8988T (cell line): Measurements from ENCODE around the gene PRR20E.
"Not testable (repeated sequence)": the region's sequence is repeated elsewhere in the genome, so short reads cannot be mapped to it uniquely, and the experiment has no call there.

Experiments used
- DNase-seq: peaks from one replicate; pipeline ENCODE4 v3.0.0; 2011

The PRR20E gene

GRCh38 chr13:57166897-57167296 is at the start of gene PRR20E:
Gene PRR20E (plus strand): TSS chr13:57167197. CDS start chr13:57167584, 387 bp downstream.
- DNase-seq, result not testable (repeated sequence)

- no peak for DNase-seq
Observed at GRCh38 chr13:57123681-57124080, 43.3 kb upstream of the PRR20E start.

GRCh38 chr13:57128909-57129308 is 38.1 kb upstream of the PRR20E start:
- no peak for DNase-seq

DNA sequence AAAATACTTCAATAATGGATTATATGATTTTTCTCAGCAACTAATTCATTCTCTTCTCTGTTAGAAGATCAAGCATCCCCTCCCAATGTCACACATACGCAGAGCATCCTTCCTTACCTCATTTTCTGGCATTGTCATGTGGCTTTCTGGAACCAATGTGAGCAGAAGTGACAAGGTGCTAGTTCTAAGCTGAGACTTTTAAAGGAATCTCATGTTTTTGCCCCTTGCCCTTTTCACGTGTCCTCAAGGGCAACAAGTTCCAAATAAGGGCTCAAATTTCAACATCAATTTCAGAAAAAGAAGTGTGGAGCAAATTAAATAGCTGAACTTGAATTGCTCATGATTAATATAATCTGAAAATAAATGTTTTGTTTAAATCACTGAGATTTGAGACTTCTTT is 30.9 kb upstream of the PRR20E start:
- DNase-seq, result no peak

DNA sequence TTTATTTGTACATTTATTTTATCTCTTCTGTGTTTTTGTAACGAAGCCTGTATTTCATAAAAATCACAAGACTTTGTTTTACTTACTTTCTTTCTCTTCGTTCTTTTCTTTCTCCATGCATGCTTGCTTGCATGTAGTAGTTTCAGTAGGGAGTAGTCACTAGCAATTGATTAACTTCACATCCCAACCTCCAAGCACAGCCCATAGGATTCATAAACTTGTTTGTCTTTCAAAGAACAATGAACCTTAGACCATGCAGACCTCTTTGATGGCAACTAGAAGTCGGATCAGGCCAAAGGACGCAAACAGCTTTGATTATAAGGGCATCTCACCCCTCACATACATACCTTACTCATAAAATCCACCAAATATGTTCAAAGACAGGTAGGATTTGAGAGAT is 29.4 kb upstream of the PRR20E start:
- DNase-seq, result no peak

- no peak for DNase-seq
Observed at GRCh38 chr13:57138988-57139387, 28.0 kb upstream of the PRR20E start.

DNA sequence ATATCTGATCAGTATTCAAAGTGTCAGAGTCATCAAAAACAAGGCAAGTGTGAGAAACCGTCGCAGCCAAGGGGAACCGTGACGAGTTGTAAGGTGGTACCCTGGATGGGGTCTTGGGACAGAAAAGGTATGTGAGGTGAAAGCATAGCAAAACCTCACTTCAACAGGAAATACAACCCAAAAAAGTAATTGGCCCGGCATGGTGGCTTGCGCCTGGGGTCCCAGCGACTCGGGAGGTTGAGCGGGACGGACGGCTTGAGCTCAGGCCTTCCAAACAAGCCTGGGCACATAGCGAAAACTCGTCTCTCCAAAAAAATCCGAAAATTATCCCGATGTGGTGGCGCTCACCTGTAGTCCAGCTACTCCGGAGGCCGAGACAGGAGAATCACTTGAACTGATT is 27.2 kb upstream of the PRR20E start:
- DNase-seq, result not testable (repeated sequence)

DNA sequence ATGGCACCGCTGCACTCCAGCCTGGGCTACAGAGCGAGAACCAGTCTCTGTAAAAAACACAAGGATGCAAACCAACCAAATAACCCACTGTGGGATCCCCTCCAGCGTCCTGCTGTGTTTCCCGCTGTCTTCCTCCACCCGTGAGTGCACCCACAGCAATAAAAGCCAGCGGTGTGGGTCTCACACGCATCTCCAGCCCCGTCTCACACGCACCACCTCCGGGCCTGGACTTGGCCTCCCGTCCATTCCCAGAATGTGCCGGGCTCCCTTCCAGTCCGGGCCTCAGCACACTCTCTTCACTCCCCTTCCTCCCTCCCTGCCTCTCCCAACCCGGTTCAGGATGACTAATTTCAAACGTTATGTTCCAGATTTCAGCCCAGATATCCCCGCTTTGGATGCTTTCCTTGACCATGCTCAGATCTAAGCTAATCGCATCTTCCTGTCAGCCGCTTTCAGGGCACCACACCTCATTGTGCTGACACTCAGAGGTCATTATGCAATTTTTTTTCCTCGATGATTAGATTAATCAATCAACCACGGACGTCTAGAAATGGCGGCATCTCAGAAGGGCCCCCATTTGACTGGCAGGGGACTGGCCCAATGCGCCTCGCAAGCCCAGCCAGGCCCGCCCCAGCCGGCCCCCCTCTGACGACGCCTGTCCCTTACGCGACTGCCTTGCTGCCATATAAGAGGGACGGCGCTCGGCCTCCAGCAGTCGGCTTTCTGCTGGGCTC is 26.6 kb upstream of the PRR20E start, which contains the start of gene PRR20A:
PRR20A (plus strand) TSS at position 684 of the 734 bp plus-strand sequence. CDS start 387 bp downstream, outside the sequence.
- not testable (repeated sequence) for DNase-seq

DNA sequence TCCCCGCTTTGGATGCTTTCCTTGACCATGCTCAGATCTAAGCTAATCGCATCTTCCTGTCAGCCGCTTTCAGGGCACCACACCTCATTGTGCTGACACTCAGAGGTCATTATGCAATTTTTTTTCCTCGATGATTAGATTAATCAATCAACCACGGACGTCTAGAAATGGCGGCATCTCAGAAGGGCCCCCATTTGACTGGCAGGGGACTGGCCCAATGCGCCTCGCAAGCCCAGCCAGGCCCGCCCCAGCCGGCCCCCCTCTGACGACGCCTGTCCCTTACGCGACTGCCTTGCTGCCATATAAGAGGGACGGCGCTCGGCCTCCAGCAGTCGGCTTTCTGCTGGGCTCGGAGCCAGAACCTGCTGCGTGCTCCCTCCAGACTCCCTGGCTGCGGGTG is 19.8 kb upstream of the PRR20E start, which contains the start of gene PRR20B:
PRR20B (plus strand) TSS at position 301 of the 400 bp plus-strand sequence. CDS start 387 bp downstream, outside the sequence.
- DNase-seq, result not testable (repeated sequence)

DNA sequence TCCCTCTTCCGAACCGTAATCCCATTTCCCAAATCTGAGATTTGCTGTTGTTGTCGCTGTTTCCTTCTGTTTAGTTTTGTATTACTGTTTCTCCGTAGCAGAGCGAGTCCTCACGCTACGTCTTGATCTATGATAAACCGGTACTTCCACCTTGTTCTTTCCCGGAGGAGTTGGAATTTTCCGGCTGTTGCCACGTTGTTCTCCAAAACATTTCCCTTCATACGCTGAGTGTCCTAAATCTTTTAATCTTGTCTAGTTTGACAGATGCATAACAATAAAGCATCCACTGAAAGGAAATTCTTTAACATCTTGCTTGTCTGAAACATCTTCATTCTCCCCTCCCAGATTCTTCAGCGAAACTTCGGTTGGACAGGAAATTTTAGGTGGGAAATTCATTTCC is 18.9 kb upstream of the PRR20E start:
- DNase-seq, result not testable (repeated sequence)

DNA sequence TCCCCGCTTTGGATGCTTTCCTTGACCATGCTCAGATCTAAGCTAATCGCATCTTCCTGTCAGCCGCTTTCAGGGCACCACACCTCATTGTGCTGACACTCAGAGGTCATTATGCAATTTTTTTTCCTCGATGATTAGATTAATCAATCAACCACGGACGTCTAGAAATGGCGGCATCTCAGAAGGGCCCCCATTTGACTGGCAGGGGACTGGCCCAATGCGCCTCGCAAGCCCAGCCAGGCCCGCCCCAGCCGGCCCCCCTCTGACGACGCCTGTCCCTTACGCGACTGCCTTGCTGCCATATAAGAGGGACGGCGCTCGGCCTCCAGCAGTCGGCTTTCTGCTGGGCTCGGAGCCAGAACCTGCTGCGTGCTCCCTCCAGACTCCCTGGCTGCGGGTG is 13.2 kb upstream of the PRR20E start, which contains the start of gene PRR20C:
PRR20C (plus strand) TSS at position 301 of the 400 bp plus-strand sequence. CDS start 387 bp downstream, outside the sequence.
- DNase-seq, result not testable (repeated sequence)

GRCh38 chr13:57160332-57160731 is 6.7 kb upstream of the PRR20E start, which contains the start of gene PRR20D:
Gene PRR20D (plus strand): TSS chr13:57160632. CDS start chr13:57161019, 387 bp downstream.
- not testable (repeated sequence) for DNase-seq

DNA sequence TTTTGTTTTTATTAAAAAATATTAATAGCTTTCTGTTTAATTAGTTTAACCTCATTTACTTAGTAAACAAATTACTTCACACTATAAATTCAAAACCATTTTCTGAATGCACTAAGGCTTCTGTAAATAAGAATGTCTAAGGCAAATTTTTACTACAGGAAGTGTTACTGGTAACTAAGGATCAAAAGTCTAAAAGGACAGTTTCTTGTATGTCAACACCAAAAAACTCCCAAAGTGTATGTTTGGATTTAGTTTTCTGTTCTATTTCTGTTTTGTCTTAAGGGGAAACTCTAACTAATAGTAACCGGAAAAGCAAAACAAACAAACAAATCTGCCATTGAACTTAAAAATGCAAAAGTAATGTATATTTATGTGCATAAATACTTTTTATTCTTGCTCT is 24.7 kb downstream of the PRR20E start:
- DNase-seq, result no peak

DNA sequence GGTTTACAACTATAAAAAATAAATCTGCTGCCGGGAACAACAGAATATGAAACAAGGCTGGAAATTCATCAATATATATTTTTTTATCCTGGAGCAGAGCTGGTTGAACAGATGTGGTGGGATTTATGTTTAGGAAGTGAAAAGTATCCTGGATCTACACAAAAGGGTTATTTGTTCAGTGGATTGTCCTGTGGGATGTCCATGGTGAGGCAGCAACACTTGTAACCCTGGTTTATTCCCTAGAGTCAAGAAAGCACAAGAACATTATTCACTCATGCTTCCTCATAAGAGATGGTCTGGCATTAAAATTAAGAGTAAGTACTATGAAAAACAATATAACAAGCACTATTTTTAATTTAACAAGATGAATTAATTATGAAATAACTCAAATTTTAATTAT is 46.0 kb downstream of the PRR20E start:
- DNase-seq, result no peak
